ENCODE data around the gene CD164.
"Not testable (repeated sequence)": the region's sequence is repeated elsewhere in the genome, so short reads cannot be mapped to it uniquely, and the experiment has no call there.

Gene CD164

GRCh38 chr6:109373762-109374161 lies 8.5 kb downstream of the CD164 start:
- no peak for DNase-seq

GRCh38 chr6:109373331-109373730 lies 8.9 kb downstream of the CD164 start:
- no peak for DNase-seq

GRCh38 chr6:109372130-109372529 lies 10.1 kb downstream of the CD164 start:
- DNase-seq, result no peak

- no peak for DNase-seq
Measured at GRCh38 chr6:109370792-109371191, 11.5 kb downstream of the CD164 start.

GRCh38 chr6:109370336-109370735 lies 11.9 kb downstream of the CD164 start:
- DNase-seq, result no peak

- DNase-seq, result no peak
Measured at GRCh38 chr6:109369728-109370127, 12.5 kb downstream of the CD164 start.

GRCh38 chr6:109364382-109365078 lies 17.7 kb downstream of the CD164 start:
- DNase-seq, result not testable (repeated sequence)

- no peak for DNase-seq
Measured at GRCh38 chr6:109363753-109364152, 18.5 kb downstream of the CD164 start.

GRCh38 chr6:109362102-109362884 lies 20.0 kb downstream of the CD164 start:
- DNase-seq, result no peak

GRCh38 chr6:109360791-109361190 lies 21.5 kb downstream of the CD164 start:
- DNase-seq, result no peak

GRCh38 chr6:109360281-109360680 lies 22.0 kb downstream of the CD164 start:
- no peak for DNase-seq

GRCh38 chr6:109359248-109359647 lies 23.0 kb downstream of the CD164 start:
- DNase-seq, result no peak

- DNase-seq, result no peak
Measured at GRCh38 chr6:109358204-109358603, 24.1 kb downstream of the CD164 start.

GRCh38 chr6:109356237-109356636 lies 26.0 kb downstream of the CD164 start:
- DNase-seq, result no peak

GRCh38 chr6:109351231-109352130 lies 30.8 kb downstream of the CD164 start:
- no peak for DNase-seq

- DNase-seq, result no peak
Measured at GRCh38 chr6:109349419-109349987, 32.8 kb downstream of the CD164 start.

- no peak for DNase-seq
Measured at GRCh38 chr6:109348226-109348625, 34.0 kb downstream of the CD164 start.

GRCh38 chr6:109347779-109348178 lies 34.5 kb downstream of the CD164 start:
- no peak for DNase-seq

GRCh38 chr6:109345986-109346385 lies 36.3 kb downstream of the CD164 start:
- DNase-seq, result no peak

- no peak for DNase-seq
Measured at GRCh38 chr6:109344226-109344625, 38.0 kb downstream of the CD164 start.

GRCh38 chr6:109343518-109343917 lies 38.7 kb downstream of the CD164 start:
- no peak for DNase-seq

GRCh38 chr6:109342911-109343310 lies 39.4 kb downstream of the CD164 start:
- no peak for DNase-seq

GRCh38 chr6:109342506-109342905 lies 39.8 kb downstream of the CD164 start:
- no peak for DNase-seq
